ENCODE results near the gene CNTNAP2. TPM values are rescaled to one million over a fixed set of nuclear protein-coding genes. Genes with fewer than 3 reads are reported as not detected.

CNTNAP2 gene
- total RNA-seq, 1 donor from 2014 or later = 2.2 TPM

GRCh38 chr7:148222721-148223120, 2106.1 kb downstream of the CNTNAP2 start:
- Histone ChIP-seq H3K27ac (no peak overlapping the region), H3K27me3 (no peaks in the 10 kb centered on the region), H3K4me3 (no peak overlapping the region), H3K9me3 (no peaks in the 10 kb centered on the region), H3K36me3 (no peaks in the 10 kb centered on the region), H3K4me1 (no peaks in the 10 kb centered on the region)
- no peak for DNase-seq (ENCODE audit: extremely low spot score in 2 of 2)
- intact Hi-C loops (cut with DNase I) = no loop called here
- TF ChIP-seq POLR2AphosphoS5 (IDR thresholded peaks at IDR 0.05; ENCODE audit: insufficient read depth in 1 of 2, low read depth in 1 of 2) = no peak
- no peak for TF ChIP-seq POLR2A (IDR thresholded peaks at IDR 0.05)
- TF ChIP-seq CTCF (IDR thresholded peaks at IDR 0.05) = no peak

GRCh38 chr7:148223160-148223559, 2106.6 kb downstream of the CNTNAP2 start:
- TF ChIP-seq CTCF (IDR thresholded peaks at IDR 0.05) (no peak), POLR2A (IDR thresholded peaks at IDR 0.05) (no peak), POLR2AphosphoS5 (IDR thresholded peaks at IDR 0.05; ENCODE audit: insufficient read depth in 1 of 2, low read depth in 1 of 2) (no peak)

GRCh38 chr7:148223738-148224137, 2107.1 kb downstream of the CNTNAP2 start:
- no peaks in the 10 kb centered on the region for H3K36me3 ChIP-seq
- no peak for DNase-seq (ENCODE audit: extremely low spot score in 2 of 2)
- no peak for TF ChIP-seq POLR2A (IDR thresholded peaks at IDR 0.05)
- no peak for TF ChIP-seq POLR2AphosphoS5 (IDR thresholded peaks at IDR 0.05; ENCODE audit: insufficient read depth in 1 of 2, low read depth in 1 of 2)
- no peak for TF ChIP-seq CTCF (IDR thresholded peaks at IDR 0.05)
- intact Hi-C loops (cut with DNase I) = no loop called here
- H3K4me1 ChIP-seq = no peaks in the 10 kb centered on the region
- no peaks in the 10 kb centered on the region for H3K27me3 ChIP-seq
- no peak overlapping the region for H3K4me3 ChIP-seq
- no peaks in the 10 kb centered on the region for H3K9me3 ChIP-seq
- no peak overlapping the region for H3K27ac ChIP-seq

More at GRCh38 chr7:148223160-148223559, 2106.6 kb downstream of the CNTNAP2 start:
- no peaks in the 10 kb centered on the region for H3K27me3 ChIP-seq
- intact Hi-C loops (cut with DNase I) = no loop called here
- H3K9me3 ChIP-seq = no peaks in the 10 kb centered on the region
- no peaks in the 10 kb centered on the region for H3K36me3 ChIP-seq
- H3K4me1 ChIP-seq = no peaks in the 10 kb centered on the region
- DNase-seq (ENCODE audit: extremely low spot score in 2 of 2) = no peak
- no peak overlapping the region for H3K27ac ChIP-seq
- H3K4me3 ChIP-seq = no peak overlapping the region

GRCh38 chr7:148230296-148230695, 2113.7 kb downstream of the CNTNAP2 start:
- Histone ChIP-seq H3K27ac (no peak overlapping the region), H3K27me3 (no peaks in the 10 kb centered on the region), H3K9me3 (no peaks in the 10 kb centered on the region), H3K36me3 (no peaks in the 10 kb centered on the region), H3K4me3 (no peak overlapping the region), H3K4me1 (no peaks in the 10 kb centered on the region)
- DNase-seq (ENCODE audit: extremely low spot score in 2 of 2) = peak in 1 of 2 donors; percentile 44
- intact Hi-C loops (cut with DNase I) = no loop called here
- TF ChIP-seq POLR2A (IDR thresholded peaks at IDR 0.05) = no peak
- TF ChIP-seq POLR2AphosphoS5 (IDR thresholded peaks at IDR 0.05; ENCODE audit: insufficient read depth in 1 of 2, low read depth in 1 of 2) = no peak
- TF ChIP-seq CTCF (IDR thresholded peaks at IDR 0.05) = no peak

GRCh38 chr7:148230883-148231282, 2114.3 kb downstream of the CNTNAP2 start:
- intact Hi-C loops (cut with DNase I) = no loop called here
- no peak overlapping the region for H3K4me3 ChIP-seq
- no peaks in the 10 kb centered on the region for H3K4me1 ChIP-seq
- H3K27me3 ChIP-seq = no peaks in the 10 kb centered on the region
- H3K9me3 ChIP-seq = no peaks in the 10 kb centered on the region
- no peak overlapping the region for H3K27ac ChIP-seq
- DNase-seq (ENCODE audit: extremely low spot score in 2 of 2) = no peak
- no peaks in the 10 kb centered on the region for H3K36me3 ChIP-seq
- TF ChIP-seq POLR2AphosphoS5 (IDR thresholded peaks at IDR 0.05; ENCODE audit: insufficient read depth in 1 of 2, low read depth in 1 of 2) = no peak
- no peak for TF ChIP-seq CTCF (IDR thresholded peaks at IDR 0.05)
- TF ChIP-seq POLR2A (IDR thresholded peaks at IDR 0.05) = no peak
